ENCODE results near the gene MIX23. TPM values are rescaled to one million over a fixed set of nuclear protein-coding genes. Genes with fewer than 3 reads are reported as not detected.

Gene MIX23
- total RNA-seq, 6 experiments from 2014 or later, result 21.3 to 36.0 (median 27.1) TPM

GRCh38 chr3:122331886-122332285 is 51.1 kb downstream of the MIX23 start:
- Histone ChIP-seq H3K27me3 (no peaks in the 10 kb centered on the region), H3K36me3 (no peaks in the 10 kb centered on the region), H3K9me3 (no peaks in the 10 kb centered on the region), H3K4me1 (no peaks in the 10 kb centered on the region), H3K27ac (no peak overlapping the region), H3K4me3 (no peak overlapping the region)
- intact Hi-C loops (cut with DNase I), result no loop called here
- DNase-seq (no peak), ATAC-seq (no peak)
- TF ChIP-seq CTCF (IDR thresholded peaks at IDR 0.05) (no peak), POLR2A (IDR thresholded peaks at IDR 0.05) (no peak)
- 72% methylated on average over 4 of the region's 4 CpGs for WGBS (ENCODE audit: insufficient coverage, low coverage, low lambda C conversion rate, missing lambda C conversion rate)

DNA sequence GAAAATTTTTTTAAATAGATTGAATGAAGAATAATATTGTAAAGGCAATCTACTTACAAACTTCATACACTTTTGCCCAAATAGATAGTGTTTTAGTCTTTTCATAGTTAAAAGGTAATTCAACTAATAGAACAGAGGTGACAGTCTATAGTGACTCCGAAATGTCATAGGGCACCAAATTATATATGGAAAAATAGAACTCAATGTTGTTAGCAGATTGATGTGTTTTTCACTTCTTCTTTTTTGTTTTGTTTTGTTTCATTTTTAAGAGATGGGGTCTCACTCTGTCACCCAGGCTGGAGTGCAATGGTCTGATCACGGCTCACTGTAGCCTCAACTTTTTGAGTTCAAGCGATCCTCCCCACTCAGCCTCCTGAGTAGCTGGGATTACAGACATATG is 57.3 kb downstream of the MIX23 start:
- DNase-seq, result no peak
- Histone ChIP-seq H3K4me3 (peak overlapping the region in 1 of 3 donors; percentile 21), H3K36me3 (no peaks in the 10 kb centered on the region), H3K27ac (no peak overlapping the region), H3K27me3 (no peaks in the 10 kb centered on the region), H3K9me3 (no peaks in the 10 kb centered on the region), H3K4me1 (no peaks in the 10 kb centered on the region)
- WGBS (ENCODE audit: insufficient coverage, low coverage, low lambda C conversion rate, missing lambda C conversion rate), result 76% methylated on average over 3 of the region's 3 CpGs
- ATAC-seq, result no peak
- intact Hi-C loops (cut with DNase I), result no loop called here
- TF ChIP-seq CTCF (IDR thresholded peaks at IDR 0.05), result no peak
- TF ChIP-seq POLR2A (IDR thresholded peaks at IDR 0.05), result no peak

- DNase-seq, result no peak
- Histone ChIP-seq H3K27me3 (no peaks in the 10 kb centered on the region), H3K27ac (no peak within 1 kb of the TSS), H3K9me3 (no peaks in the 10 kb centered on the region), H3K4me3 (peak within 1 kb of the TSS; percentile 8 to 21 (median 12)), H3K36me3 (no peaks in the 10 kb centered on the region), H3K4me1 (no peaks in the 10 kb centered on the region)
- intact Hi-C loops (cut with DNase I), result no loop called here
- WGBS (ENCODE audit: insufficient coverage, low coverage, low lambda C conversion rate, missing lambda C conversion rate), result 28% methylated on average over 6 of the region's 6 CpGs
- peak; percentile 42 for TF ChIP-seq POLR2A (IDR thresholded peaks at IDR 0.05)
- TF ChIP-seq CTCF (IDR thresholded peaks at IDR 0.05), result no peak
- ATAC-seq, result peak; percentile 42 to 81 (median 46)
Observed at GRCh38 chr3:122324871-122325323, 58.1 kb downstream of the MIX23 start, which contains the start of gene CSTA. TSS of gene CSTA (plus strand) at chr3:122325248. CDS start at chr3:122325293, 45 bp downstream.

GRCh38 chr3:122322095-122323075 is 60.6 kb downstream of the MIX23 start:
- ATAC-seq (no peak), DNase-seq (no peak)
- H3K4me1 ChIP-seq, result no peaks in the 10 kb centered on the region
- no peaks in the 10 kb centered on the region for H3K27me3 ChIP-seq
- H3K4me3 ChIP-seq, result no peak overlapping the region
- no peaks in the 10 kb centered on the region for H3K9me3 ChIP-seq
- no peak overlapping the region for H3K27ac ChIP-seq
- 65% methylated on average over 5 of the region's 5 CpGs for WGBS (ENCODE audit: insufficient coverage, low coverage, low lambda C conversion rate, missing lambda C conversion rate)
- intact Hi-C loops (cut with DNase I), result no loop called here
- TF ChIP-seq POLR2A (IDR thresholded peaks at IDR 0.05) (no peak), CTCF (IDR thresholded peaks at IDR 0.05) (no peak)
- H3K36me3 ChIP-seq, result no peaks in the 10 kb centered on the region
